Fibroblast of pulmonary artery (primary cell): ENCODE measurements around the gene NR2C2.

Experiments
- DNase-seq: peaks from one replicate; pipeline ENCODE4 v3.0.0-alpha.2; 2010; ENCODE audit warnings: low read depth
- H3K4me3 ChIP-seq: replicated peaks from 2 replicates; pipeline ENCODE4 v1.5.1; 2011; ENCODE audit warnings: low read depth, mild to moderate bottlenecking, control low read depth, low read length, moderate library complexity
- TF ChIP-seq, protein P1 (sequence below): IDR thresholded peaks from 2 replicates; pipeline ENCODE4 v1.5.1; 2011; ENCODE audit warnings: mild to moderate bottlenecking, control low read depth, low read length, inconsistent platforms; ENCODE audit errors: missing control alignments

The NR2C2 gene

GRCh38 chr3:14946236-14946635 lies 1.1 kb upstream of the NR2C2 start:
- no peak for DNase-seq
- TF ChIP-seq, protein P1, sequence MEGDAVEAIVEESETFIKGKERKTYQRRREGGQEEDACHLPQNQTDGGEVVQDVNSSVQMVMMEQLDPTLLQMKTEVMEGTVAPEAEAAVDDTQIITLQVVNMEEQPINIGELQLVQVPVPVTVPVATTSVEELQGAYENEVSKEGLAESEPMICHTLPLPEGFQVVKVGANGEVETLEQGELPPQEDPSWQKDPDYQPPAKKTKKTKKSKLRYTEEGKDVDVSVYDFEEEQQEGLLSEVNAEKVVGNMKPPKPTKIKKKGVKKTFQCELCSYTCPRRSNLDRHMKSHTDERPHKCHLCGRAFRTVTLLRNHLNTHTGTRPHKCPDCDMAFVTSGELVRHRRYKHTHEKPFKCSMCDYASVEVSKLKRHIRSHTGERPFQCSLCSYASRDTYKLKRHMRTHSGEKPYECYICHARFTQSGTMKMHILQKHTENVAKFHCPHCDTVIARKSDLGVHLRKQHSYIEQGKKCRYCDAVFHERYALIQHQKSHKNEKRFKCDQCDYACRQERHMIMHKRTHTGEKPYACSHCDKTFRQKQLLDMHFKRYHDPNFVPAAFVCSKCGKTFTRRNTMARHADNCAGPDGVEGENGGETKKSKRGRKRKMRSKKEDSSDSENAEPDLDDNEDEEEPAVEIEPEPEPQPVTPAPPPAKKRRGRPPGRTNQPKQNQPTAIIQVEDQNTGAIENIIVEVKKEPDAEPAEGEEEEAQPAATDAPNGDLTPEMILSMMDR = no peak
- H3K4me3 ChIP-seq = peak overlapping the region; percentile 86

DNA sequence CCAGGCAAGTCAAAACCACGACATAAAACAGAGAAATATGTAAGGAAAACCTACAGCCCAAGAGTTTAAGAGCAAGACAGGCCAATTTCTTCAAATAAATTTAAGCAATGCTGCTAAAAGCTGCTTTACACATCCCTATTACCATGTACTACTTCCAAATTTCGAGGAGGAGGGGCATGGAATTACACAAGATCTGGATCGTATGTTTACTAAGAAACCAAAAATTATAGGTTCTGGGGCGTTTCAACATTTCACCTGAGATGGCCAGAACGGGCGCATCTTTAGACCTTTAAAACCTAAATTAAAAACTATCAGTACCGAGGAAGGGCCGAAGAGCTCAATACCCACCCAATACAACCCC lies 664 bp upstream of the NR2C2 start:
- H3K4me3 ChIP-seq = peak overlapping the region; percentile 86
- TF ChIP-seq, protein P1 = no peak
- DNase-seq = peak; percentile 20

GRCh38 chr3:14947886-14948608 lies 664 bp downstream of the NR2C2 start:
- TF ChIP-seq, protein P1 = no peak
- H3K4me3 ChIP-seq = peak overlapping the region; percentile 86
- DNase-seq = peak; percentile 97

DNA sequence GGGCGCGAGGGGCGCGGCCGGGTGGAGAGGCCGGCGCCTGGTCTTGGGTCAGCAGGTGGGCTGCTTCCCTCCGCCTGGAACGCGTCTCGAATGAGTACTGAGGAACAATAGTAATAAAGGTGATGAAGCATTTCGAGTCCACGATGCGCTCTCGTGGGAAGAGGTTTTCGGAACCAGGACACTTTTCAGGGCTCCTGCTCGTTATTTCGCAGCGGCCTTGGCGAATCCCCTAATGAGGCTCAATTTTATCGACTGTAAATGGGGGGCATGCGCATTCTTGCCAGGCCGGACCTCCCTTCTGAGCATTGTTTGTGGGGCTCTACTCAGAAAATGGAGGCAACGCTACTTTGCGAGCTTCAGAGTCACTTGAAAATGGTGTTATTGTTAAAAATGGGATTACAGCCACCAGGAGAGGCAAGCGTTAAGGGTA lies 1.2 kb downstream of the NR2C2 start:
- peak; percentile 14 for DNase-seq
- peak overlapping the region; percentile 86 for H3K4me3 ChIP-seq
- TF ChIP-seq, protein P1 = no peak

DNA sequence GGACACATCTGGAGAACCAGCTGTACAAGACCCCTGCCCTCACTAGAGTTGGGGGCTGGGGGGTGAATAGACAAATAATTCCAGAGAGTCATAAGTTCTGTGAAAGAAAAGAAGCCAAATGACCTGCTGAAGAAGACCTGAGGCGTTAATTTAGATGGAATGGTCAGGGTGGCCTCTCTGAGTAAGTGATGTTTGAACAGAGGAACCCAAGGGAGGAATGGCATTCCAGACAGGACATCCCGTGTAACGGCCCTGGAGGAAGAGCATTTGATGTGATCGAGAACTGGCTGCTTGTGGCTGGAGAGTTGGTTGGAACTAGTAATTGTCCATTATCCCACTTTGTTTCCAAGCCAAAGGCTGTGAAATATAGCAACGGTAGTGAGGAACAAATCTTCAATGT lies 1.7 kb downstream of the NR2C2 start:
- TF ChIP-seq, protein P1 = no peak
- DNase-seq = no peak
- peak overlapping the region; percentile 86 for H3K4me3 ChIP-seq

DNA sequence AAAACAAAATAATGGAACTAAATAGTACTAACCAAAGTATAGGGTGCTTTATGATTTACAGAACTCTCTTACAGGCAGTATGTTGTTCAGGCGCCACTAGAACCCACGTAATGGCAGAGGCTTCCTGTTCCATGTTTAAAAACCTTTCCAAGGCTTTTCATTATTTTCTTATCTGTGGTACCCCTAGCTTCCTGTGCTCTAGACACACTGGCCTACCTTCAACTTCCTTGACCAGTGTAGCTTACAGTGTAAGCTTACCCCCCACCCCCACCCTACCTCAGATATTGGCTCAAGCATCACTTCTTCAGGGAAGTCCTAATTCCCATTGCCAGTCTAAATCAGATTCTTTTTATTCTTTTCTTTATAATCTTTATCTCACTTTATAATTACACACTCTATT lies 2.9 kb downstream of the NR2C2 start:
- TF ChIP-seq, protein P1 = no peak
- no peak overlapping the region for H3K4me3 ChIP-seq
- no peak for DNase-seq

DNA sequence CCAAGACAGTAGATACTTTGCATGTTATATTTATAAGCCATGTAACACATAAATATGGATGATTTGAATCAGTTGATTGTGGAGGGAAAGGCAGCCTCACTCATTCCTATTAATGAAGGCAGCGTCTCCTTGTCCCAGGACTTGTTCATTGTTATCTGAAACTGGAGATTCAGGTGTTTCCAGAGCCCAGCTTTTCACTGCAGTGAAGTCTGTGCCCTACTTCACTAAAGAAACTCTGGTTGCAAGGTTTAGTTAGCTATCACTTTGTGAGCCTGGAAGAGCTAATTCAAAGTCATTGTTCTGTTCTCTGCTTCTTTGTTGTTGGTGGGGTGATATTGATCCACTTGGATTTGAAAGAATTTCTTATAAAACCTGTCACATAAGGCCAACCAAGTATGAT lies 9.8 kb downstream of the NR2C2 start:
- DNase-seq = no peak
- no peak overlapping the region for H3K4me3 ChIP-seq
- TF ChIP-seq, protein P1 = no peak
